Activated naive CD8-positive, alpha-beta T cell treated with anti-CD3 and anti-CD28 coated beads, Interleukin-2, amount 50 U/mL, for 24 hours (primary cell): ENCODE data around the gene SLC12A5.

Source experiments
- ATAC-seq: fragments of 150-1000 bp; cut with Tn5 transposase; one replicate; pipeline ENCODE4 v1.10.0; 2021
- DNase-seq: peaks from one replicate; pipeline ENCODE4 v3.0.0; 2021
- H3K27ac Mint-ChIP-seq: one replicate; pipeline ENCODE4 v1.8.0; 2021; ENCODE audit warnings: mild to moderate bottlenecking, mixed read lengths
- H3K27me3 Mint-ChIP-seq: one replicate; pipeline ENCODE4 v1.8.0; 2021; ENCODE audit warnings: mixed read lengths
- H3K36me3 Mint-ChIP-seq: one replicate; pipeline ENCODE4 v1.8.0; 2021; ENCODE audit warnings: low read depth, mixed read lengths
- H3K4me1 Mint-ChIP-seq: one replicate; pipeline ENCODE4 v1.8.0; 2021; ENCODE audit warnings: mixed read lengths
- H3K4me3 Mint-ChIP-seq: one replicate; pipeline ENCODE4 v1.8.0; 2021; ENCODE audit warnings: mild to moderate bottlenecking, moderate library complexity, mixed read lengths
- H3K9me3 Mint-ChIP-seq: one replicate; pipeline ENCODE4 v1.8.0; 2021; ENCODE audit warnings: mixed read lengths

The SLC12A5 gene

DNA sequence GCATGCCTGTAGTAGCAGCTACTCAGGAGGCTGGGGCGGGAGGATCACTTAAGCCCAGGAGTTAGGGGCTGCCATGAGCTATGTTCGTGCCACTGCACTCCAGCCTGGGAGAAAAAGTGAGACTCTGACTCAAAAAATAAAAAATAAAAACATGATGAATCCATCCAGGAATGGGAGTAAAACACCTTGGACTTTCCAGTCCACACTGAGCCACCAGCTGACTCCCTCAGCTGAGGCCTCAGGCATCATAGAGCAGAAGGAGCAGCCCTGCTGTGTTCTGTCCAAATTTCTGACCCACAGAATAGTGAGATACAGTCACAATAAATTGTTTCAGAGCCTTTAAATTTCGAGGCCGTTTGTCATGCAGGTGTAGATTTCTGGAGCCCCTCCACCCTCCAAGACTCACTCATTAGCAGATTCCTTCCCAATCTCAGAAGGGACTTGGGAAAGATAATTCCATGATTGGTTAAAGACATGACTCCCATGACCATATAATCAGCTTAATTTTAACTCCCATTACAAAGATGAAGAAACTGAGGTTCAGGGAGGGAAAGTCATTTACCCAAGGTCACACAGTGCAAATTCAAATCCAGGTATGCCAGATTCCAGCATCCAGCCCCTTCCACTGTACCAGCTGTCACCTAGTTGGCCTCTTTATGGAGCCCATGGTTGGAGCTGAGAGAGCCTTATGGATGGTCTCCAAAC is 29.3 kb upstream of the SLC12A5 start:
- peaks cover 54% of the 10 kb centered on the region for H3K4me1 Mint-ChIP-seq
- H3K27ac Mint-ChIP-seq: no peak overlapping the region
- DNase-seq: no peak
- H3K36me3 Mint-ChIP-seq: no peaks in the 10 kb centered on the region
- no peaks in the 10 kb centered on the region for H3K9me3 Mint-ChIP-seq
- no peak for ATAC-seq
- H3K27me3 Mint-ChIP-seq: peaks cover 16% of the 10 kb centered on the region
- no peak overlapping the region for H3K4me3 Mint-ChIP-seq

DNA sequence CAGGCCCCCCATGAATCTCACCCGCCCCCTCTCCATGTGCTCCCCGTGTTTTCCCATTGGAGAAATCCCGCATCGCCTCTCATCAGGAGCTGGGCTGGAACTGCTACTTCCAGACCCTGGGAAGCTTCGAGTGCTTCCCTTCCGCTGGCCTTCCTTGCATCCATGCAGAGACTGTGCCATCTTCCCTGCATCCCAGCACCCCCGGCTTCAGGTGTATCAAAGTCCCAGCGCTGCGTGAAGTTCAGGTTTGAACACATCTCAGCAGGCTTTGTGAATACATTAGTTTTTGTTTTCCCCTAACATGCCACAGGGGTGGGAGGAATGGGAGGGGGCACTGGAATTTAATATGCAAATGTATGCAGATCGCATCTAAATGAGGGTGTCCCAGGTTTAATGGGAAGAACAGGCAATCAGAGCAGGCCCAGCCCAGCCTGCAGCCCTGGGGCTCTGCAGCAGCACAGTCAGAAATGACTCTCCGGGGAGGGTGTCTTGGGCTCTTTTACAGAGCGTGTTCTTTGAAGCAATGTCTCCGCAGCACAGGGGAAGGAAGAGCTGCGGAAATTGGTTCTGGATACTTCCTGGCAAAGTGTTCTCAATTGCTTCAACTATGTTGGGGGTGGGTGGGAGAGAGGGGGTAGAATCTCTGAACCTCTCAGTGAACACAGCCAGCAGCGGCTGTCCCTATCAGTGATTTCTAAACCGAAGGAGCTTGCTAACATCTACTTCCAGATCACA is 28.6 kb upstream of the SLC12A5 start:
- Mint-ChIP-seq H3K27ac (no peak overlapping the region), H3K4me3 (no peak overlapping the region), H3K27me3 (peaks cover 16% of the 10 kb centered on the region), H3K9me3 (no peaks in the 10 kb centered on the region), H3K4me1 (peaks cover 56% of the 10 kb centered on the region), H3K36me3 (no peaks in the 10 kb centered on the region)
- DNase-seq (no peak), ATAC-seq (no peak)

DNA sequence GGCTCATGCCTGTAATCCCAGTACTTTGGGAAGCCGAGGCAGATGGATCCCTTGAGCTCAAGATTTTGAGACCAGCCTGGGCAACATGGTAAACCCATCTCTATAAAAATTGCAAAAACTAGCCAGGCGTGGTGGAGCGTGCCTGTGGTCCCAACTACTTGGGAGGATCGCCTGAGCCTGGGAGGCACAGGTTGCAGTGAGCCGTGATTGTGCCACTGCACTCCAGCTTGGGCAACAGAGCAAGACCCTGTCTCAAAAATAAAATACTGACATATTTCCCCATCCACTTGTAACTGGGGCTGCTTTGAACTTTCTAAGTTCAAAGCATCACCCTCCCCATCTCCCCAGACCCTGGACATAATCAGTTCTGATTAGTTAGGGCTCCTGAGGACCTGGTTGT is 27.5 kb upstream of the SLC12A5 start:
- H3K9me3 Mint-ChIP-seq: no peaks in the 10 kb centered on the region
- H3K27me3 Mint-ChIP-seq: peaks cover 18% of the 10 kb centered on the region
- no peak overlapping the region for H3K27ac Mint-ChIP-seq
- H3K4me3 Mint-ChIP-seq: no peak overlapping the region
- DNase-seq: no peak
- H3K36me3 Mint-ChIP-seq: no peaks in the 10 kb centered on the region
- ATAC-seq: no peak
- peaks cover 65% of the 10 kb centered on the region for H3K4me1 Mint-ChIP-seq

DNA sequence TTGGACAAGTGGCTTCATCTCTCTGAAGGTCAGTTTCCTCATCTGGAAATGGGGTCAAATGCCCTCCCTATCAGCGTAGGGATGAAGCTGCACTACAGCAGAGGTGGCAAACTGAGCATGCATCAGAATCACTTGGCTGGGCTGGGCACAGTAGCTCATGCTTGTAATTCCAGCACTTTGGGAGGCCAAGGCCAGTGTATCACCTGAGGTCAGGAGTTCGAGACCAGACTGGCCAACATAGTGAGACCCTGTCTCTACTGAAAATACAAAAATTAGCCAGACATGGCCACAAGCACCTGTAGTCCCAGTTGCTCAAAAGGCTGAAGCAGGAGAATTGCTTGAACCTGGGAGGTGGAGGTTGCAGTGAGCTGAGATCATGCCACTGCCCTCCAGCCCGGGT is 27.0 kb upstream of the SLC12A5 start:
- Mint-ChIP-seq H3K4me1 (peaks cover 68% of the 10 kb centered on the region), H3K27me3 (peaks cover 24% of the 10 kb centered on the region), H3K4me3 (no peak overlapping the region), H3K27ac (no peak overlapping the region), H3K9me3 (no peaks in the 10 kb centered on the region), H3K36me3 (no peaks in the 10 kb centered on the region)
- DNase-seq (no peak), ATAC-seq (no peak)

DNA sequence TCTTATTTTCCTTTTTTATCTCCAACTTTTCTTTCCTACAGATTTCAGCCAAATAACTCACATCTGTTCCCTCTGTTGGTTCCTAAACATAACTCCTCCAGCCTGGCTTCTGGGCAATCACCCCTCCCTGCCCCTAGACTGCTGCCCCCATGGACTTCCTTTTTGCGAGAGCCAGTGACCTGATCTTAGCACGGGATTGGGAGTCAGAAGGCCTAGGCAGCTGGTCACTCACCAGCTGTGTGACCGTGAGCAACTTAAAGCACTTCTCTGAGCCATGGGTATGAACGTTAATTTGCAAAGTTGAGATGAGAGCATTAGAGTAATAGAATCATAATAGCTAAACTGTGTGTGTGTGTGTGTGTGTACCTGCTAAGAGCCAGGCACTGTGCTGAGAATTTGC is 24.8 kb upstream of the SLC12A5 start:
- Mint-ChIP-seq H3K36me3 (no peaks in the 10 kb centered on the region), H3K27ac (no peak overlapping the region), H3K27me3 (peaks cover 30% of the 10 kb centered on the region), H3K4me1 (peaks cover 68% of the 10 kb centered on the region), H3K4me3 (no peak overlapping the region), H3K9me3 (no peaks in the 10 kb centered on the region)
- DNase-seq: no peak
- no peak for ATAC-seq

DNA sequence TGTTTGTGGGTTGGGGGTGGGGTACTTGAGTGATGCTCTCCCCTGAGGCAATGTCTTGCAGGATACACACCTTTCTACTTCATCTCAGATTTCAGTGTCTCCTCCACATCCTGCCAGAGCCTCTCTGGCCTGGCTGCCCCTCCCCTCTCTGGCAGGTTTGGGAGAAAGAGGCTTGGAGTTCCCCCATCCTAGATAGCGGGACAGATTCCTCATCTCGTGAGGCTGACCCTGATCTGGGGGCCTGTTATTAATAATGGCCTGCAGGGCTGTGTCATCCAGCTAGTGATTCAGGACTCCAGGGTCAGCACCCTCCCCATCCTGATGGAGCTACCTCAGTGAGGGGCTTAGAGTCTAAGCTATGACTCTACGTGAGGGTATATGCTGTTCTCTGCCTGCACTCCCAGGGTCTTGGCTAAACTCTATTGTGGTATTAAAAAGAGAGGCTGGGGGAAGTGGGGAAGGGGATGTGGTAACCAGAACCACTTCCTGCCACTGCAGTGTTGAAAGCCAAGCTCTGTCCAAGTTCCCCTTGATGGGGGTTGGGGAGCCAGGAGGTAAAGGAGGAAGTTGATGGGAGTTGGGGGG is 24.0 kb upstream of the SLC12A5 start:
- H3K36me3 Mint-ChIP-seq: no peaks in the 10 kb centered on the region
- ATAC-seq (peak; percentile 26), DNase-seq (no peak)
- peaks cover 32% of the 10 kb centered on the region for H3K27me3 Mint-ChIP-seq
- H3K4me1 Mint-ChIP-seq: peaks cover 66% of the 10 kb centered on the region
- no peak overlapping the region for H3K27ac Mint-ChIP-seq
- no peaks in the 10 kb centered on the region for H3K9me3 Mint-ChIP-seq
- peak overlapping the region; percentile 32 for H3K4me3 Mint-ChIP-seq

DNA sequence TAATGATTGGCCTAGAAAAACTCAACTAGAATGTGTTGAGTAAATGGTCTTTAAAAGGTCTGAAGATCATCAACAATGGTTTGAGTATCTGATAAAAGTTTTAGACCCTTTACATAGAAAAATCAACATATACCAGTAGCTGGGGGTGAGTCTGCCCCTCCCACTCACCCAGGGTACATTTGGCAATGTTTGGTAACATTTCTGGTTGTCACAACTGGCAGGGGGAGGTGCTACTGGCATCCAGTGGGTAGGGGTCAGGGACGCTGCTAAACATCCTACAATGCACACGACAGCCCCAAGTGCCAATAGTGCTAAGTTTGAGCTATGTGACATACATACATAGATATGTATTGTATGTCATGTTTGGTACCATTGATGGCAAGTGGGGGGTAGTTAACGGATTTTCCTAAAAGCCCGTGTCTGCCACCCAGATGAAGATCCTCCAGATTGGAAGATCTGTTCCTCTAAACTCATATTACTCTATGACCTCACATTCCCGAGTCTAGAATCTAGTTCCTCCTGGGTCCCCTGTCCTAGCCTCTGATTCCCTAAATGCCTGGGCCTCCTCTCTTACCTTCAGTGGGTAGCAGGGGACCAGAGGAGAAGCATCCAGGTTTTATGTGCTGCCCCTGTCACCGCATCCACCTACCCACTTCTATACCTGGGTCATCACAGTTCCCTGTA is 22.9 kb upstream of the SLC12A5 start:
- Mint-ChIP-seq H3K27ac (no peak overlapping the region), H3K27me3 (peaks cover 41% of the 10 kb centered on the region), H3K36me3 (no peaks in the 10 kb centered on the region), H3K9me3 (no peaks in the 10 kb centered on the region), H3K4me3 (no peak overlapping the region), H3K4me1 (peaks cover 65% of the 10 kb centered on the region)
- ATAC-seq (no peak), DNase-seq (no peak)

DNA sequence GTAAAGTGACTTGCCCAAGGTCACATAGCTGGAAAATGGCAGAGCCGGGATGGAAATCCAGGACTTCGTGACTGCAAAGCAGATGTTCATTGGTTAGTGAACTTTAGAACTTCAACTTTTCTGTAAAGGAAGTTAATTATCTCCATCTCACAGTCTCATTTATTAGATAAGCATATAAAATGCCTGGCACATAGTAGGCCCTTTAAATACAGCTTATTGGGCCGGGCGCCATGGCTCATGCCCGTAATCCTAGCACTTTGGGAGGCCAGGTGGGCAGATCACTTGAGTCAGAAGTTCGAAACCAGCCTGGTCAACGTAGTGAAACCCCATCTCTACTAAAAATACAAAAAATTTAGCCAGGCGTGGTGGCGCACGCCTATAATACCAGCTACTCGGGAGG is 22.1 kb upstream of the SLC12A5 start:
- peaks cover 73% of the 10 kb centered on the region for H3K4me1 Mint-ChIP-seq
- H3K4me3 Mint-ChIP-seq: no peak overlapping the region
- H3K27ac Mint-ChIP-seq: no peak overlapping the region
- H3K27me3 Mint-ChIP-seq: peaks cover 49% of the 10 kb centered on the region
- H3K36me3 Mint-ChIP-seq: peaks cover 3% of the 10 kb centered on the region
- ATAC-seq: no peak
- H3K9me3 Mint-ChIP-seq: no peaks in the 10 kb centered on the region
- no peak for DNase-seq

DNA sequence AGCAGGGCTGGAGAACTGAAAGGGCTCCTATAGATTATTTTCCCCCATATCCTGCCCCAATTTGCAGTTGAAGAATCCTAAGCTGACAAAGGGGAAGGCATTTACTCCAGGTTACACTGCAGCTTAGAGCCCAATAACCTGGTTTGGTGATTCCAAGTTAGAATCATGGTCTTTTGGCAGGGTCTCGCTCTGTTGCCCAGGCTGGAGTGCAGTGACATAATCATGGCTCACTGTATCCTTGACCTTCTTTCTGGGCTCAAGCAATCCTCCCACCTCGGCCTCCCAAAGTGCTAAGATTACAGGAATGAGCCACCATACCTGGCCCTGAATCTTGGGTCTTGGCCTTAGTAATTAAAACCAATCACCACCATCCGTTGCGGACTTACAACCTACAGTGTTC is 21.3 kb upstream of the SLC12A5 start:
- Mint-ChIP-seq H3K4me1 (peaks cover 75% of the 10 kb centered on the region), H3K27me3 (peaks cover 56% of the 10 kb centered on the region), H3K36me3 (peaks cover 3% of the 10 kb centered on the region), H3K9me3 (no peaks in the 10 kb centered on the region), H3K27ac (no peak overlapping the region), H3K4me3 (peak overlapping the region; percentile 38)
- ATAC-seq: no peak
- no peak for DNase-seq

DNA sequence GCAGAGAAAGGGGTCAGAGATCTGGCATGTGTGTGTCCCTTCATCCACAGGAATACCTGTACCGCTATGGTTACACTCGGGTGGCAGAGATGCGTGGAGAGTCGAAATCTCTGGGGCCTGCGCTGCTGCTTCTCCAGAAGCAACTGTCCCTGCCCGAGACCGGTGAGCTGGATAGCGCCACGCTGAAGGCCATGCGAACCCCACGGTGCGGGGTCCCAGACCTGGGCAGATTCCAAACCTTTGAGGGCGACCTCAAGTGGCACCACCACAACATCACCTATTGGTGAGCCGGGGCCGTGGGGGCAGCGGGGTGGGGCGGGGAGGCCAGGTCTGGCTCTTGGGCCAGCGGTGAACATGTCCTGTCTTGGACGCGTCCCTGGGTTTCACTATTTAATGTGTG is 19.2 kb upstream of the SLC12A5 start:
- Mint-ChIP-seq H3K36me3 (peaks cover 3% of the 10 kb centered on the region), H3K9me3 (no peaks in the 10 kb centered on the region), H3K27ac (no peak overlapping the region), H3K4me3 (no peak overlapping the region), H3K27me3 (peaks cover 68% of the 10 kb centered on the region), H3K4me1 (peaks cover 73% of the 10 kb centered on the region)
- ATAC-seq (no peak), DNase-seq (no peak)

DNA sequence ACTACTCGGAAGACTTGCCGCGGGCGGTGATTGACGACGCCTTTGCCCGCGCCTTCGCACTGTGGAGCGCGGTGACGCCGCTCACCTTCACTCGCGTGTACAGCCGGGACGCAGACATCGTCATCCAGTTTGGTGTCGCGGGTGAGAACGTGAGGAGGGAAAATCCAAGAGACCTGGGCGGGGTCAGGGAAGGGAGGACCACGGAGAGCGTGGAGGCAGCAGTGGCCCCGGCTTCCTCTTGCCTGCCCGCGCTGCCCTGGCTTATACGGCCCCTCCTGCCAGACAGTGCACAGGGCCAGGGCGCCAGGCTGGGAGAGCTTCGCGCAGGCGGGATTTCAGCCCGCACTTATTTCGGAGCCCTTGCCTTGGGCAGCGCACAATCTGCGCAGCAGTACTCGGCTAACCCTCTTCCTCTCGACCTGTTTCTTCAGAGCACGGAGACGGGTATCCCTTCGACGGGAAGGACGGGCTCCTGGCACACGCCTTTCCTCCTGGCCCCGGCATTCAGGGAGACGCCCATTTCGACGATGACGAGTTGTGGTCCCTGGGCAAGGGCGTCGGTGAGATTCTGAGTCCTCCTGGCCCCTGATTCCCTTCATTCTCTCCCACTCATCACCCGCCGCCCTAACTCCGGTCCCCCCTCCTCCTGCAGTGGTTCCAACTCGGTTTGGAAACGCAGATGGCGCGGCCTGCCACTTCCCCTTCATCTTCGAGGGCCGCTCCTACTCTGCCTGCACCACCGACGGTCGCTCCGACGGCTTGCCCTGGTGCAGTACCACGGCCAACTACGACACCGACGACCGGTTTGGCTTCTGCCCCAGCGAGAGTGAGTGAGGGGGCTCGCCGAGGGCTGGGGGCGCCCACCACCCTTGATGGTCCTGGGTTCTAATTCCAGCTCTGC is 18.3 kb upstream of the SLC12A5 start:
- H3K36me3 Mint-ChIP-seq: peaks cover 3% of the 10 kb centered on the region
- peaks cover 74% of the 10 kb centered on the region for H3K27me3 Mint-ChIP-seq
- DNase-seq: peak; percentile 41
- peak overlapping the region; percentile 39 for H3K4me3 Mint-ChIP-seq
- H3K4me1 Mint-ChIP-seq: peaks cover 65% of the 10 kb centered on the region
- no peak overlapping the region for H3K27ac Mint-ChIP-seq
- peak; percentile 8 for ATAC-seq
- no peaks in the 10 kb centered on the region for H3K9me3 Mint-ChIP-seq

DNA sequence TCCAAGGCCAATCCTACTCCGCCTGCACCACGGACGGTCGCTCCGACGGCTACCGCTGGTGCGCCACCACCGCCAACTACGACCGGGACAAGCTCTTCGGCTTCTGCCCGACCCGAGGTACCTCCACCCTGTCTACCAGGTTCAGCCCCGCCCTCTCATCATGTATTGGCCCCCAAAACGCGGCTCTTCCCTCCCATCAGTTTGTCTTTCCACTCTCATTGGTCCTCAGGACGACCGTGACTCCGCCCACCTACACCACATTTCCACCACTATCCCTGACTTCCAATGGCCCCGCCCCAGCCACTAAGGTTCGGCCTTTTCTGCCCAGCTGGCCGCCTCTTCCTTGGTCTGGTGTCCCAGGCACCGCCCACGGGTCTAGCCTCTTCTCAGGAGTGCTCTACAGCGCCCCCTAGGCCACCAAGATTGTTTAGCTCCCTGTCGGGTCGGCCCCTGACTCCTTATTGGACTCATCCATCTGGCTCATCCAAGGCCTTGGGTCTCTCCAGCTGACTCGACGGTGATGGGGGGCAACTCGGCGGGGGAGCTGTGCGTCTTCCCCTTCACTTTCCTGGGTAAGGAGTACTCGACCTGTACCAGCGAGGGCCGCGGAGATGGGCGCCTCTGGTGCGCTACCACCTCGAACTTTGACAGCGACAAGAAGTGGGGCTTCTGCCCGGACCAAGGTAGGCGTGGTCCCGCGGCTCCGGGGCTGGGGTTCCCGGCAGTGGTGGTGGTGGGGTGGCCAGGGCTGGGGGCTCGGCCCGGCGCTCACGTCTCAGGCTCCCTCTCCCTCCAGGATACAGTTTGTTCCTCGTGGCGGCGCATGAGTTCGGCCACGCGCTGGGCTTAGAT is 17.2 kb upstream of the SLC12A5 start:
- Mint-ChIP-seq H3K27ac (no peak overlapping the region), H3K36me3 (peaks cover 3% of the 10 kb centered on the region), H3K9me3 (no peaks in the 10 kb centered on the region), H3K27me3 (peaks cover 72% of the 10 kb centered on the region), H3K4me3 (peak overlapping the region; percentile 53), H3K4me1 (peaks cover 57% of the 10 kb centered on the region)
- DNase-seq (peak; percentile 69), ATAC-seq (no peak)

DNA sequence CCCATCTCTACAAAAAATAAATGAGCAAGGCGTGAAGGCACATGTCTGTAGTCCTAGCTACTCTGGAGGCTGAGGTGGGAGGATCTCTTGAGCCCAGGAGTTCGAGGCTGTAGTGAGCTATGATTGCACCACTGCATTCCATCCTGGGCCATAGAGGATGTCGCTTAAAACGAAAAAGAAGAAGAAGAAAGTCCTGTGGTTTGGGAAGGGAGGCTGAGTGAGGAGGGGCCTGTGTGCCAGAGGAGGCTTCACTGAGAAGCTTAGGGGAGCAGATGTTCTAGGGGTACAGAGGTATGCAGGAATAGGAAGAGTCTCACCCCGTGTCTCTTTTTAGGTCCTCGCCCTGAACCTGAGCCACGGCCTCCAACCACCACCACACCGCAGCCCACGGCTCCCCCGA is 16.1 kb upstream of the SLC12A5 start:
- peaks cover 51% of the 10 kb centered on the region for H3K4me1 Mint-ChIP-seq
- H3K9me3 Mint-ChIP-seq: no peaks in the 10 kb centered on the region
- DNase-seq: no peak
- no peak for ATAC-seq
- peaks cover 68% of the 10 kb centered on the region for H3K27me3 Mint-ChIP-seq
- peaks cover 3% of the 10 kb centered on the region for H3K36me3 Mint-ChIP-seq
- H3K27ac Mint-ChIP-seq: no peak overlapping the region
- H3K4me3 Mint-ChIP-seq: no peak overlapping the region
